ENCODE results near the gene TYROBP.

DNA sequence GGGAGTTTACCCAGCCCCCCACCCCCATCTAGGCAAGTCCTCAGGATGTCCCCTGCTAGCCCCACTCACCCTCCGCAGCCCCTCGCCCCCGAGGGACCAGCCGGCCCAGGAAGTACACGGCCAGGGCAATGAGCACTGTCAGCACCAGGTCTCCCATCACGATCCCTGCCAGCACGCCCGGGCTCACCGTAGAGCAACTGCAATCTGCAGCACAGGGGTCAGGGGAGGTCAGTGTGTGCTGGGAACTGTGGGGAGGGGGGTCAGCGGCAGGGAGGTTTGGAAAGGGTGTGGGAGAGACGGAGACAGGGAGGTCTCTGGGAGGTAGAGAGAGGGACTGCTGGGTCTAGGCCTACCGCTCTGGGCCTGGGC, 734 bp downstream of the TYROBP start:
- TF ChIP-seq, protein P1, sequence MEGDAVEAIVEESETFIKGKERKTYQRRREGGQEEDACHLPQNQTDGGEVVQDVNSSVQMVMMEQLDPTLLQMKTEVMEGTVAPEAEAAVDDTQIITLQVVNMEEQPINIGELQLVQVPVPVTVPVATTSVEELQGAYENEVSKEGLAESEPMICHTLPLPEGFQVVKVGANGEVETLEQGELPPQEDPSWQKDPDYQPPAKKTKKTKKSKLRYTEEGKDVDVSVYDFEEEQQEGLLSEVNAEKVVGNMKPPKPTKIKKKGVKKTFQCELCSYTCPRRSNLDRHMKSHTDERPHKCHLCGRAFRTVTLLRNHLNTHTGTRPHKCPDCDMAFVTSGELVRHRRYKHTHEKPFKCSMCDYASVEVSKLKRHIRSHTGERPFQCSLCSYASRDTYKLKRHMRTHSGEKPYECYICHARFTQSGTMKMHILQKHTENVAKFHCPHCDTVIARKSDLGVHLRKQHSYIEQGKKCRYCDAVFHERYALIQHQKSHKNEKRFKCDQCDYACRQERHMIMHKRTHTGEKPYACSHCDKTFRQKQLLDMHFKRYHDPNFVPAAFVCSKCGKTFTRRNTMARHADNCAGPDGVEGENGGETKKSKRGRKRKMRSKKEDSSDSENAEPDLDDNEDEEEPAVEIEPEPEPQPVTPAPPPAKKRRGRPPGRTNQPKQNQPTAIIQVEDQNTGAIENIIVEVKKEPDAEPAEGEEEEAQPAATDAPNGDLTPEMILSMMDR (conservative IDR thresholded peaks at IDR 0.05; ENCODE audit: low read length) = no peak
- TF ChIP-seq EZH2phosphoT487 (IDR thresholded peaks at IDR 0.05; ENCODE audit: borderline replicate concordance) = no peak

Data from Loucy (cell line).